H1 (cell line): Measurements from ENCODE around the gene ANKLE1. TPM values are rescaled to one million over a fixed set of nuclear protein-coding genes. Genes with fewer than 3 reads are reported as not detected.
A peak's percentile ranks its signal among the peaks of the same experiment; 100 is the strongest.

ENCODE experiments used
- GABPA ChIP-seq: IDR thresholded peaks from 2 replicates; pipeline ENCODE4 v1.6.1; 2011; ENCODE audit warnings: mild to moderate bottlenecking, low read length, moderate library complexity, borderline replicate concordance; ENCODE audit not compliant: insufficient read depth
- polyA plus RNA-seq, 7 experiments: library from polyadenylated mRNA; depleted of rRNA in 3 of 7; stranded (reverse) in 5 of 7; unstranded in 2 of 7; fragments of >200 nt in 5 of 7; fragments of 200-250 nt in 2 of 7; gene quantifications; 1 replicate in 5 of 7; 2 replicates in 1 of 7; 4 replicates in 1 of 7; pipeline versions ENCODE4 v1.2.1 to v1.2.3, GENCODE V29; 2011 to 2013; ENCODE audit warnings: missing spikeins in 2 of 7, mixed read lengths in 2 of 7
- total RNA-seq: library from RNA; stranded (reverse); fragmentation: NEBNext Ultra II Directional; extraction: Animal tissue kit (Norgen Biotek cat#: 25700); gene quantifications from 2 replicates; pipeline ENCODE4 v1.2.1, GENCODE V29; 2021
- TF ChIP-seq, protein P1 (sequence below): IDR thresholded peaks from 2 replicates; pipeline ENCODE4 v1.6.1; 2012; ENCODE audit warnings: low read length, inconsistent platforms
- TF ChIP-seq, protein P2 (sequence below): IDR thresholded peaks from 2 replicates; pipeline ENCODE4 v1.6.1; 2012; ENCODE audit warnings: inconsistent platforms

Gene ANKLE1
- total and polyA plus RNA-seq, 2 of the 8 experiments (the other 6 are each of a cell fraction or from before 2014, with no cell fraction given) = 6.1 to 9.6 TPM

DNA sequence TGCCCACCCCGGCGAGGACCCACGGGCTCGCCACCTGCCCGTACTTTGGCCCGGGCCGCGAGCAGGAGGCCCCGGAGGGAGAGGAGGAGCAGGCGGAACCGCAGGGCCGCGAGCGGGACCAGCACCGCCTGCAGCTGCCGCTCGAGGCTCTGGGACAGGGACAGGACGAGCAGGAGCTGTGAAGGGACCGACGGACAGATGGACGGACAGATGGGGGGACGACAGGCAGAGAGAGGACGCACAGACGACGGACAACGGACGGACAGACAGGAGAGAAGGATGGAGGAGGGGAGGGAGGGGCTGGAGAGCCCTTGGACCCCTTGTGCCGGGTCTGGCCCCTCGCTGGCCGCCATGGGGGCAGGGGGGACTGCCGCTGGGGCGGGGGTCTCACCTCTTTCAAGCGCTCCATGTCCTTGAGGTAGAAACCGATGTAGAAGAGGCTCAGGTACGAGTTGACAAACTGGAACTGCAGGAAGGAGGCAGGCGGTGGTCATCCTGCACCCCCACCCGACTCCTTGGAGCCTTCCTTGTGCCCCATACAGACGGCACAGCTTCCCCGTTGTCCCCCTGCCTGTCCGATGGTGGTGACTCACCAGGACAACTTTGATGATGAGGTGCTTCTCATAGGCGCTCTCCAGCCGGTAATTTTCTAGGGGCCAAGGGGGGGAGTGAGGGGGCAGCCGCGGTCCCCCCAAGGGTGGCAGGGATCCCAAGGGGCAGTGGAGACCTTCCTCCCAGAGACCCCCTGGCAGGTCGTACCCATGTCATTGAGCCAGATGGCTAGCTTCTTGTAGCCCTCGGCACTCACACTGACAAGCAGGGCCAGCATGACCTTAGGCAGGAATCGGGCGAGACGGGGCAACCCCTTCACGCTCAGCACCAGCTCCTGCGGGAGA lies 47.9 kb downstream of the ANKLE1 start (continued):
- TF ChIP-seq, protein P1, sequence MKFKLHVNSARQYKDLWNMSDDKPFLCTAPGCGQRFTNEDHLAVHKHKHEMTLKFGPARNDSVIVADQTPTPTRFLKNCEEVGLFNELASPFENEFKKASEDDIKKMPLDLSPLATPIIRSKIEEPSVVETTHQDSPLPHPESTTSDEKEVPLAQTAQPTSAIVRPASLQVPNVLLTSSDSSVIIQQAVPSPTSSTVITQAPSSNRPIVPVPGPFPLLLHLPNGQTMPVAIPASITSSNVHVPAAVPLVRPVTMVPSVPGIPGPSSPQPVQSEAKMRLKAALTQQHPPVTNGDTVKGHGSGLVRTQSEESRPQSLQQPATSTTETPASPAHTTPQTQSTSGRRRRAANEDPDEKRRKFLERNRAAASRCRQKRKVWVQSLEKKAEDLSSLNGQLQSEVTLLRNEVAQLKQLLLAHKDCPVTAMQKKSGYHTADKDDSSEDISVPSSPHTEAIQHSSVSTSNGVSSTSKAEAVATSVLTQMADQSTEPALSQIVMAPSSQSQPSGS = no peak
- TF ChIP-seq GABPA = no peak
- TF ChIP-seq, protein P2, sequence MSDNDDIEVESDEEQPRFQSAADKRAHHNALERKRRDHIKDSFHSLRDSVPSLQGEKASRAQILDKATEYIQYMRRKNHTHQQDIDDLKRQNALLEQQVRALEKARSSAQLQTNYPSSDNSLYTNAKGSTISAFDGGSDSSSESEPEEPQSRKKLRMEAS = 0 out of 2 replicates have a peak, but pooled peaks have one; percentile 16
- TF ChIP-seq, all 59 proteins: peak for 3
